GM10266 (cell line): ENCODE data around the gene COL6A5.

Source experiments
- DNase-seq: peaks from one replicate; pipeline ENCODE4 v3.0.0; 2012; ENCODE audit errors: extremely low spot score
- TF ChIP-seq, protein P1 (sequence below): IDR thresholded peaks from 2 replicates; pipeline ENCODE4 v1.5.1; 2012; ENCODE audit warnings: mild to moderate bottlenecking, low read depth; ENCODE audit not compliant: control insufficient read depth, insufficient read depth; ENCODE audit errors: missing control alignments

Gene COL6A5

DNA sequence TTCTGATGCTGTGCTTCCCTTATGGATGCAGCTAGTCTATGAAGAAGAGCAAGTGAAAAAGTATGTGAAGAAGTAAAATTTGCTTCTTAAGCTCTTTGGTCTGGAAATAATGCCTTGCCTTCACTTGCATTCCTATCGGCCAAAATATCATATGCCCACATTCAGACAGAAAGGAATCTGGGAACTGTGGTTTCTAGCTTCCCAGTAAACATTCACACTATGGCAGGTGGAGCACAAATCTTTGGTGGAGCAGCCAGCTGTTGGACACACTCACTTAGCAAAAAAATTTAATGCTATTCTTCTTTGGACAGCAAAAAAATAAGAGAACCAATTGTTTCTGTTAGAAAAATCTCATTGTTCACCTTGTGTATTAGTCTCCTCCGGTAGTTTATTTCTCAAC, 159.2 kb downstream of the COL6A5 start:
- TF ChIP-seq, protein P1, sequence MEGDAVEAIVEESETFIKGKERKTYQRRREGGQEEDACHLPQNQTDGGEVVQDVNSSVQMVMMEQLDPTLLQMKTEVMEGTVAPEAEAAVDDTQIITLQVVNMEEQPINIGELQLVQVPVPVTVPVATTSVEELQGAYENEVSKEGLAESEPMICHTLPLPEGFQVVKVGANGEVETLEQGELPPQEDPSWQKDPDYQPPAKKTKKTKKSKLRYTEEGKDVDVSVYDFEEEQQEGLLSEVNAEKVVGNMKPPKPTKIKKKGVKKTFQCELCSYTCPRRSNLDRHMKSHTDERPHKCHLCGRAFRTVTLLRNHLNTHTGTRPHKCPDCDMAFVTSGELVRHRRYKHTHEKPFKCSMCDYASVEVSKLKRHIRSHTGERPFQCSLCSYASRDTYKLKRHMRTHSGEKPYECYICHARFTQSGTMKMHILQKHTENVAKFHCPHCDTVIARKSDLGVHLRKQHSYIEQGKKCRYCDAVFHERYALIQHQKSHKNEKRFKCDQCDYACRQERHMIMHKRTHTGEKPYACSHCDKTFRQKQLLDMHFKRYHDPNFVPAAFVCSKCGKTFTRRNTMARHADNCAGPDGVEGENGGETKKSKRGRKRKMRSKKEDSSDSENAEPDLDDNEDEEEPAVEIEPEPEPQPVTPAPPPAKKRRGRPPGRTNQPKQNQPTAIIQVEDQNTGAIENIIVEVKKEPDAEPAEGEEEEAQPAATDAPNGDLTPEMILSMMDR = no peak
- no peak for DNase-seq

DNA sequence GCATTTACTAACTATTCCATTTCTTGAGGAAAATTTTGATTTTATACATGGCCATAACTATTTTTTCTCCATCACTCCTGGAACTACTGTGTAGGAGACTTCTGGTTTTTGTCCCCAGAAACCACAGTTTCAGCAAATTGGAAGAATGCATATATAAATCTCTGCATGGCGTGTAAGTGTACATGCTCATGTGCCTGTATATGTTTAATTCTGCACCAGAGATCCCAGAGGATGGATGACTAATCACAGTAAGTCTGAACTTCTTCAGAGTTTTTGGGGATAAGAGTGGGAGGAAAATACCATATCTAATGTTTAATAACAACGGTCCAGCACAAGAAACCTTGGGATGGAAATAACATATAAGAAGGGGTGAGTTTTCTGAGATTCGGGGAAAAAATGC, 160.6 kb downstream of the COL6A5 start:
- DNase-seq = no peak
- TF ChIP-seq, protein P1 = no peak

DNA sequence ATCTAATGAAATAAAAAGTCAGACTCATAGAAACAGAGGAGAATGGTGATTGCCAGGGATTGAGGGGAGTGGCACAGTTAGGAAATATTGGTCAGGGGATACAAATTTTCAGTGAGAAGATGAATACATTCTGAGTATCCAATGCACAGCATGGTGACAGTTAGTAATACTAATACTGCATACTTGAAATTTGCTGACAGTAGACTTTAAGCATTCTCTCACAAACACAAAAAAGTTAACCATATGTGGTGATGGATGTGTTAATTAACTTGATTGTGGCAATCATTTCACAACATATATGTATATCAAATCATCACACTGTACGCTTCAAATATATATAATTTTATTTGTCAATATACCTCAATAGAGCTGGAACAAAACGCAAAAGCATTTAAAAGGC, 162.3 kb downstream of the COL6A5 start:
- DNase-seq = no peak
- TF ChIP-seq, protein P1 = no peak

DNA sequence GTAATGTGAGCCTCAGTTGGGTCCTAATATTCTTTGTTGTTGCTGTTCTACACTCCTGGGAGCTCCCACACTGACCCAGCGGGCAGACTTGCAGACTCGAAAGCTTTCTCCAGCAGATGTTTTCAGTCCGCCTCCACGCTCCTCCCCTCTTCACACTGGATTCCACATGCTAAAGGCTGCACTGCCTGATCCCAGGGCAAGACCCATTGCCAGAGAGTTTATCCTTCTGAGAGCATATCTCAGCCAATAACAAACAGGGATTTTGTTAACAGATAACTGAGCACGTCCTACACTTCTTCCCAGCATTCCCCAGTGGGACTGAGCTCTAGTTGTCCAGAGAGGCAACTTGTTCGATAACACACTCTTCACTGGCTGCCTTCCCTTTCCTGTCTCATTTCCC, 163.5 kb downstream of the COL6A5 start:
- DNase-seq = no peak
- TF ChIP-seq, protein P1 = no peak

DNA sequence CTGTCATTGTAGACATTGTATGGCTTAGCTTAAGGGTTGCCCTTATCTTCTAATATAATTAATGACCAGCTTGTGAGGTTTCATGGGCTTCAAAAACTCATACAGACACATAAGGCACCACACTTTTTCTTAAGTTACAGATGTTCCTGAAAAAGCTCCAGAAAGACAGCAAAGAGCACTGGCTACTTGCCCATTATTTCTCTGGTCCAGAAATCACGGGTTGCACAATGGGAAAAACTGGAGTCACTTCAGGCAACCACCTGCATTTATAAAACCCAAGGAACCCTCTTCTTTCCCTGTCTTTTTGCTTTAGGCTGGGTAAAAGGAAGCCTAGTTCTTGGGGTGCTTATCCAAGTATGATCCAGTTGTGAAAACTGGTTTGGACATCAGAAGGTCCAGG, 169.2 kb downstream of the COL6A5 start:
- DNase-seq = no peak
- TF ChIP-seq, protein P1 = no peak

DNA sequence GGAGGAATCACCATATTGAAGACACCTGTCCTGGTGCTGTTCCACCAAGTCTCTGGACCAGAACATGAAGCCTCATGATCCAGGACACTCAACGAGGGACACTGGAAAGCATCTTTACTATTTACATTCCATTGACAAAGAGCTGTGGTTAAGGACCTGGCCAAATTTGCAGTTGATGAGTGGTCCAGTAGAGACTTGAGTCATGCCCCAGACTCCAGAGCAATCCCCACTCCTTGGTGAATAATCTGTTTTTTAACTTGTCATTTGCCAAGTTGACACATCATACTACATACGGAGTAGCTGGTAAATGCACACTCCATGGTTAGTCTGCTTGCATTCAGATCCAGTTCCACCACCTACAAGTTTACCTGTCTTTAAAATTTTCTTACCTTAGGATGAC, 170.3 kb downstream of the COL6A5 start:
- no peak for DNase-seq
- TF ChIP-seq, protein P1 = no peak

DNA sequence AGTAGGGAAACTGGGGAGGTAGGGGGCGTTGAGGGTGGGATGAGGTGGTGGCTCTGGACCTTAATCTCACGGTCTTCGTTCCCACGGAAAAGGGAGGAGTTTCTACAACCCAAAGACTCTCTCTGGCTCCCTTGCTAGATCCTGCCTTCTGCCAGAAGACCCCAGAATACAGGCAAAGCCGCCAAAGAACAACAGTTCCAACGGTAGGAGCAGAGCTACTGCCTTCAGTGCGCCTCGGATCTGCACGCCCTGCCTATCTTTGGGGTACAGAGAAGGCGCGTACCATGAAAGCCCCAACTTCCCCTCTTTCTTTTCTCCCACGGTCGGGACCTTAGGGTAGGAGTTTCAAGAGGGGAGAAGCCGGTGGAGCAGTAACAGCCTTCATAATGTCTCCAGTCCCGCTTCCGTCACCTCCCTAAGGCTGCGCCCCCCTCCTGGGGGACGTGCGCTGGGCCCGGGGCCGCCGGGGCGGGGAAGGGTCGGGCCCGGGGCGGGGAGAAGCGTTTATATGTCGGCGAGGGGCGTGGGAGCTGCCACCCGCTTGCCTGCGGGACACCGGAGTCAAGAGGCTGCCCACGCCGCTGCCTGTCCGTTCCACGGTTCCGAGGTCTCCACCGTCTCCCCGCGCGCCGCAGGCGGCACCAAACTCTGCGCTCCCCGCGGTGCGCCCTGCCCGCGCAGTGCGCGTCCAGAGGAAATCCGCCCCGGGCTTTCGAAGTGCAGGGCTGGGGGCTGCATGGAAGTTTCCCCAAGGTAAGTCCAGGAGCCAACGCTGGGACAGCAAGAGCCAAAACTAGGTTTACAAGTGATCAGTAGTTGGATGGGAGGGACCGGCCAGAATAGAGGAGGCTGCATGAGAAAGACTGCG, 171.4 kb downstream of the COL6A5 start, which contains the start of gene COL6A6:
TSS of gene COL6A6 (plus strand) at position 533 of the 868 bp plus-strand sequence. CDS start 43,188 bp downstream, outside the sequence.
- TF ChIP-seq, protein P1 = no peak
- no peak for DNase-seq
